ENCODE results near the gene GAS2.
"Not testable (repeated sequence)": the region's sequence is repeated elsewhere in the genome, so short reads cannot be mapped to it uniquely, and the experiment has no call there.

Gene GAS2

DNA sequence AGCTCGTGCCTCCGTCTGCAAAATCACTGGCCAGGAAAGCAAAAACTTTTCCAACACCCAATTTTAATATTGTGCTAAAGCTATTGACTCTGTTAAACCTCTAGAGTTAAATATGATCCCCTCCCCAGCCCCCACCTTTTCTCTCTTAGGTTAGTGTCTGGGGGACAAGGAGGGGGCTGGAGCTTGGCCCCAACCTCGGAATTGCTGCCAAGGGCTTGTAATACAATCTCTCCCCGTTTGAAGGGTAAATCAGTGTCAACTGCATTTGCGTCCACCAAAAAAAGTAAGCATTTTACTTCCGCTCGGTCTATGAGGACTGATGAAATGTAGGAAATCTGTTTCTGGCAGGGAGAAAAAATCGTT is at the start of gene GAS2:
Gene GAS2, plus strand, starts transcription at position 287 of the 363 bp plus-strand sequence. CDS start 8,259 bp downstream, outside the sequence.
- DNase-seq (ENCODE audit: low read depth in 2 of 2, low spot score in 1 of 2), result no peak

- no peak for DNase-seq (ENCODE audit: low read depth in 2 of 2, low spot score in 1 of 2)
These were observed 48.5 kb upstream of the GAS2 start for GRCh38 chr11:22617868-22618267.

- DNase-seq (ENCODE audit: low read depth in 2 of 2, low spot score in 1 of 2), result peak in 1 of 2 donors; percentile 25
These were observed 41.5 kb upstream of the GAS2 start for GRCh38 chr11:22624742-22625447.

- DNase-seq (ENCODE audit: low read depth in 2 of 2, low spot score in 1 of 2), result peak; percentile 79 to 90
These were observed 40.7 kb upstream of the GAS2 start, which contains the start of gene FANCF for GRCh38 chr11:22625448-22626287. Gene FANCF (minus strand): TSS chr11:22625823. CDS start chr11:22625810, 13 bp downstream.

DNA sequence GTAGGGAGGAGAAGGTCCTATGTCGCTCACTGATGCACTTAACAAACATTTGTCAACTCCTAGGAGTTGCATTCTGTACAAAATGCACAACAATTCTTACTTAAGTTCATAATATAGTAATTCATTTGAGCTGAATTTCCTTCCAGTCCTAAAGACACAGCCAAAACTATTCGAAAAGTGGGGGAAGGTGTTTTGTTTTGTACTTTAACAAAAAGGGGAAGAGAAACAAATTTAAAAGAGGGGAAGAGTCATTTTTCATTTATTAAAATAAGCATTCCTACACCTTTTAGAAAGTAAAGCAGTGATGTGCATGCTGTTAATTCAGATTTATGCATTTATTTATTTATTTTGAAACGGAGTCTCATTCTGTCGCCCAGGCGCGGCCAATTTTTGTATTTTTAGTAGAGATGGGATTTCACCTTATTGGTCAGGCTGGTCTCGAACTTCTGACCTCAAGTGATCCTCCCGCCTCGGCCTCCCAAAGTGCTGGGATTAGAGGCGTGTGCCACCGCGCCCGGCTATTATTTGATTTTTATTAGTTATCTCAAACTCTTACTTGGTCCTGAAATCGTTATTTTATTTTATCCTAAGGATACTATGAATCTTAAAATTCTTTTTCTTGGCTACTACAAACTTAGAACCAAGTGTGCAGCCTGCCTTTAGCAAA is 39.7 kb upstream of the GAS2 start:
- no peak for DNase-seq (ENCODE audit: low read depth in 2 of 2, low spot score in 1 of 2)

DNA sequence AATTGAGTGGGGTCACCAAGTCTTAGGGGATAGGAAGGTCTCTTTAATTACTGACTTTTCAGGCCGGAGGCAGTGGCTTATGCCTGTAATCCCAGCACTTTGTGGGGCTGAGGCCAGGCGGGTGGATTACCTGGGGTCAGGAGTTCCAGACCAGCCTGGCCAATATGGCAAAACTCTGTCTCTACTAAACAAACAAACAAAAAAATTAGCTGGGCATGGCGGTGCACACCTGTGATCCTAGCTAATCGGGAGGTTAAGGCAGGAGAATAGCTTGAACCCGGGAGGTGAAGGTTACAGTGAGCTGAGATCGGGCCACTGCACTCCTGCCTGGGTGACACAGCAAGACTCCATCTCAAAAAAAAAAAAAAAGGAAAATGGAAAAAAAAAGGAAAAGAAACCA is 39.0 kb upstream of the GAS2 start:
- no peak for DNase-seq (ENCODE audit: low read depth in 2 of 2, low spot score in 1 of 2)

GRCh38 chr11:22633354-22633902 is 33.0 kb upstream of the GAS2 start:
- DNase-seq (ENCODE audit: low read depth in 2 of 2, low spot score in 1 of 2), result no peak

DNA sequence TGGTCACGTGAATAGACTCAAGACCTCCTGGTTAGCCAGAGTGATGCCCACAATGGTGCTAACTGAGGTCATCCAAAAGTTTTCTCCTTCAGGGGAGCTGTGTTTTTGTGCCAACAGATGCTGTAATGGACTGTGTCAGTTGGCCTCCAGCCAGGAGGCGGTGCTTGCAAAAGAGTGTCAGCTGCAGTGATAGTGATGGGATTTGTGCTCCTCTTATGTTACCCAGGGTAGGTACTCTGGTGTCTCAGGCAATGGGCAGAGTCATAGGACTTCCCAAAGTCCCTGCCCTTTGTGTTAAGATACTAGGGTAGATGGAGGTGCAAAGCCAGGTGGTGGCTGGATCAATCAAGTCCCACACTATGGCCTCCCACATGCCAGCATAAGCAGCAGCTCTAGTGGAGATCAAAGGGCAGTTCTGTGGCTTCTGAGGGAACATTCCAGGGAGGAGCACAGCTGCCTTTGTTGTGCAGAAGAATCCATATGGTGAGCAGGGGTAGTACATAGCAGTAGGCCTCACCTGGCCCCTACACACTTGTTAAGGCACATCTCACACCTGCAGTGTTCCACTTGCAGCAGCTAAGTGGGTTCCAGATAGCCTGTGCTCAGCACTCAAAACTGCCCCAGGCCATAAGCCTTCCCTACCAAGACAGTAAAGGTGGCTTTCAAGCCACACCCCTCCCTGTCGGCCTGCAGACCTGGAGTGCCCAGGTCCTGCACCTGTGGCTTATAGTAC is 31.3 kb upstream of the GAS2 start:
- no peak for DNase-seq (ENCODE audit: low read depth in 2 of 2, low spot score in 1 of 2)

DNA sequence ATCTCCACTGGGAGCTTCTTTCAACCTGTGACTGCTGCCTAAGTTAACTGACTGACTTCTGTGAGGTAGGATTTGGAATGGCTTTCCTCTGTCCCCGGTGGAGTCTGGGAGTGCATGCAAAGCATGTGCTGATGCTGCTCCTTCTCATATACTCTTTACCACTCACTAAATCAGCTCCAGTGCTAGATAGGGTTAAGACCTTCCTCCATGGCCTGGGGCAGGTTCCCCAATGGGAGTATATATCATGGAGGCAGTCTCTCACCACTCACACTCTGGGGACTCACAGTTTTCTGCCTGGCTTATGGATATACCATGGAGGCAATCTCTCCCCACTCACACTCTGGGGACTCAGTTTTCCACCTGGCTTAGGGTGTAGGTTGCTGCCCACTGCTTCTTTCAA is 30.7 kb upstream of the GAS2 start:
- no peak for DNase-seq (ENCODE audit: low read depth in 2 of 2, low spot score in 1 of 2)

DNA sequence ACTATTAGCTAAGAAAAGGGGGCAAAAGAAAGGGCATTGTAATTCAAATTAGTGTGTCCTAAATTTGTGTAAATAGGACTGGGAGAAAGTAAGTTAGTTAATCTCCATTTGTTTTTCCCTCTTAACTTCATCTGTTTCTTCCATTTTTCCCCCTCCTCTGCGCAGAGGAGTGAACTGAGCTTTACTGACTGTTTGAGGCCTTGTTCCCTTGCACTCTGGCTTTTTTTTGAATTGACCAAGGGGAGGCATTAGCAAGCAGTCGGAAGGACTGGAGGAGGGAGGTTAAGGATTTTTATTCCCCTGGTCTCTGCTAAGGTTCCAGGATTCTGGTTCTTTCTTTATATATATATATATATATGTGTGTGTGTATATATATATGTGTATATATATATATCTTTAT is 25.5 kb upstream of the GAS2 start:
- no peak for DNase-seq (ENCODE audit: low read depth in 2 of 2, low spot score in 1 of 2)

DNA sequence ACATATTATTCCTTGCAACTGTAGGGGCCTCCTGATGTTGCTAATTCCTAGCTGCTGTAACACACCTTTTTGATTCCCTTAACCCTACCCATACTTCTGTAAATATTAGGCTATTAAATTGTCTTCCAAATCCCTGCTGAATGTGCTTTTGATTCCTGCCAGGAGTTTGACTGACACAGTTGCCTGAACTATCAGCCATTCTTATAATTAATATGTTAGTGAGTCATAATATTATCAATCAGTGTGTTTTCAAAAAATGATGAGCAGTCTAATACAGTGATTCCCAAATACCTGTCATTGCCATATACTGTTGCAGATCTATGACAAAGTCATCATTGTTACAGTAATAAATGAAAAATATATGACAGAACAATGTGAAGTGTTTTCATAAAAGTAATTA is 24.9 kb upstream of the GAS2 start:
- DNase-seq (ENCODE audit: low read depth in 2 of 2, low spot score in 1 of 2), result no peak

GRCh38 chr11:22652346-22652745 is 14.1 kb upstream of the GAS2 start:
- not testable (repeated sequence) for DNase-seq (ENCODE audit: low read depth in 2 of 2, low spot score in 1 of 2)

DNA sequence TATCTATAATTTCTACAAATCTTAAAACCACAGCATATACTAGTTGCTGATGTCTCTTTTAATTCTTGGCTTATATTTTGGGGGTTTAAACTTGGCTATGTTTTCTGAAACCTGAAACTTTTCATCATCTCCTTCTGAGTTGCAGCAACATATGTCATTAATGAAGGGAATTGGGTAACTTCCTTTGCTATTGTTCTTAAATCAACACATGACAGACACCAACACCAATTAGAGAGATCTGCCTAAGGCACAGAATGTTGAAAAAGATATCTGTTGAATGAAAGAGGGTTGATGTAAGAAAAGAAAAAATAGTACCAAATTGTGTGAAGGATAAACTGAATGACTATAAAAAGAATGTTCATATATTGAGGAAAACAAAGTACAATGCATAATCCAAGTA is 10.3 kb upstream of the GAS2 start:
- no peak for DNase-seq (ENCODE audit: low read depth in 2 of 2, low spot score in 1 of 2)

DNA sequence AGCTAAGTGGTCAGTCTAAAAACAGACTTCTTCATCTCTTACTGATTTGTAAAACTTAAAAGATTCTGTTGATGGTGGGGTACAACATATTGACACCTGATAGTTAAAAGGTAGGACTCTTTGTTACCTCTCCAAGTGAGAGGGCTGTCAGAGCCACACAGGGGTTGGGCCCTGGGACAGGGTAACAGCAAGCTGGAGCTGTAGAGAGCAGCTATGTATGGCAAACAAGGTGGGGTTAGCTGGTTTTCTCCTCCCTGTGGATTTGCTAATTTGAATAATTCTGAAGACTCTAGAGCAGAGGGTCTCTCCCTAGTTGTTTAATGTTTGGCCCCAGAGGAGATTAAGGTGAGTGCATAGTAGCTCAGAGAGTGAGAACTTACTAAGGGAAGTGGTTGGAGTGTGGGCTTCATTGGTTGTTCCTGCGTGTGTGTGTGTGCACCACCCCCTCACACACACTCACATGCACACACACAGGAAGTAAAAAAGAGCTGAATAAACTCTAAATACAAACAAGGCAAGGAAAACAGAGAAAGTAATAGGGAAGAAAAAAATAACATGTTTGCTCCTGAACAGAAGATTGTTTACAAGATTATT is 9.2 kb upstream of the GAS2 start:
- DNase-seq (ENCODE audit: low read depth in 2 of 2, low spot score in 1 of 2), result no peak

GRCh38 chr11:22659783-22660182 is 6.6 kb upstream of the GAS2 start:
- DNase-seq (ENCODE audit: low read depth in 2 of 2, low spot score in 1 of 2), result no peak

GRCh38 chr11:22666688-22667439 is 453 bp downstream of the GAS2 start:
- no peak for DNase-seq (ENCODE audit: low read depth in 2 of 2, low spot score in 1 of 2)

DNA sequence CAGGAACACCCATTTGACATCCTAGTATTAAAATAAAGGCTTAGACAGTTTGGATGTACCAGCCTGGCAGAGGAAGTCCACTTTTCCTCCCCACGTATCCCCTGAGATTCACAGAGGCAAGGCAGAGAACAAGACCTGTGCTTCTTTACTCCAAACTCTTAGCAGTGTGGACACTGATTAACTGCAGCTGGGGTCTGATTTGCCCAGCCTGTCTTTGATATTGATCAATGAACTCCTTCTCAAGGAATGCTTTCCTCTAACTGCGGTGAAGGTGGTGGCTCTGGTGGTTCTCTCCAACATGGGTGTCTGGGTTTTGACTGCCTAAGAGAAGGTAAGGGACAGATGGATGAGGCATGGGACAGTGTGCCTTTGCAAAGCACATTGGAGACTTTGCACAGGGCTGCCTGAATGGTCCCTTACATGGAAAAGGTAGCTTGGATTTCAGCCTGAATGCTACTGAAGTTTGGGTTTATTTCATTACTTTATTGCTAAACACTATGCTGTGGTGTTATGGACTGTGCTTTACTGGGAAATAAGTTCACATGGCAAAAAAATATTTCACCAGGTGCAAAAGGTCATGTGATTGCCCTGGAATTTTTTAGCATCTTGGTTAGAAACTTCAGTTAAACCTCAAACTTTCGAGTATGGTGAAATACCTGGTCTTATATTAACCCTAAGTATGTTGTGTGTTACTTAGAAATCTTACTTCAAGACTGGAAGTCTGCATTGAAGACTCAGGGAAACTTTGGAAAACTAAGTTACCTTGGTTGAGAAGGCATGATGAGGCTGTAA is 1.8 kb downstream of the GAS2 start:
- DNase-seq (ENCODE audit: low read depth in 2 of 2, low spot score in 1 of 2), result no peak

DNA sequence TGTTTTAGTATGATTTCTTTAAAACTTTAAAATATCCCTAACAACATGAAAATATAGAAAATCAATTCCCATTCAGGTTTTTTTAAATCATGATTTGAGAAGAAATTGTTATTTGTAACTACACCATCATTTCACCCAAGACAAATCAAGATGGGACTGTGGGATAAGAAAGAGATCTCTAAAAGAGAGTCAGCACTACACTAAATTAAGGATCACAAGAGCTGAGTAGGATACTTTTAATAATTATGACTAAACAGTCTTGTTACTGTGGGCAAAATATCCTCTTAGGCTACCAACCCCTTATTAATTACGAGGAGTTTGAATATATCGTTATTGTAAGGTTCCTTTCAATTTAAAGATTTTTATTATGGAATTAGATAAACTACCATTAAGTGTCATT is 3.0 kb downstream of the GAS2 start:
- DNase-seq (ENCODE audit: low read depth in 2 of 2, low spot score in 1 of 2), result no peak

GRCh38 chr11:22670830-22671229 is 4.4 kb downstream of the GAS2 start:
- no peak for DNase-seq (ENCODE audit: low read depth in 2 of 2, low spot score in 1 of 2)

Data from stimulated activated CD8-positive, alpha-beta memory T cell treated with anti-CD3 and anti-CD28 coated beads, Interleukin-4, amount 100 ng/mL, for 1 hour (primary cell).